Islet precursor cell (in vitro differentiated cells): Measurements from ENCODE around the gene SYNGAP1.
"Not testable (repeated sequence)": the region's sequence is repeated elsewhere in the genome, so short reads cannot be mapped to it uniquely, and the experiment has no call there.

ENCODE experiments used
- DNase-seq: peaks from one replicate; pipeline ENCODE4 v3.0.0-alpha.2; 2018

The SYNGAP1 gene

GRCh38 chr6:33419580-33420490 is at the start of gene SYNGAP1:
Gene SYNGAP1 (plus strand): TSS chr6:33420065. CDS start chr6:33420265, 200 bp downstream.
- peak; percentile 72 for DNase-seq

- DNase-seq = not testable (repeated sequence)
Observed at GRCh38 chr6:33371901-33372300, 48.0 kb upstream of the SYNGAP1 start.

GRCh38 chr6:33372526-33373123 is 47.2 kb upstream of the SYNGAP1 start:
- no peak for DNase-seq

GRCh38 chr6:33373960-33374910 is 45.6 kb upstream of the SYNGAP1 start:
- DNase-seq = no peak

- DNase-seq = no peak
Observed at GRCh38 chr6:33375143-33375671, 44.7 kb upstream of the SYNGAP1 start.

- DNase-seq = no peak
Observed at GRCh38 chr6:33377171-33377570, 42.7 kb upstream of the SYNGAP1 start.

GRCh38 chr6:33379184-33379583 is 40.7 kb upstream of the SYNGAP1 start:
- DNase-seq = not testable (repeated sequence)

GRCh38 chr6:33380272-33380981 is 39.4 kb upstream of the SYNGAP1 start:
- no peak for DNase-seq

GRCh38 chr6:33383427-33384185 is 36.3 kb upstream of the SYNGAP1 start:
- no peak for DNase-seq

GRCh38 chr6:33384581-33385020 is 35.3 kb upstream of the SYNGAP1 start:
- peak; percentile 66 for DNase-seq

GRCh38 chr6:33390173-33390572 is 29.7 kb upstream of the SYNGAP1 start:
- no peak for DNase-seq

GRCh38 chr6:33390767-33391277 is 29.0 kb upstream of the SYNGAP1 start:
- no peak for DNase-seq

- DNase-seq = peak; percentile 100
Observed at GRCh38 chr6:33391278-33391921, 28.5 kb upstream of the SYNGAP1 start, which contains the start of gene KIFC1. Gene KIFC1 (plus strand): TSS chr6:33391823. CDS start chr6:33391986, 163 bp downstream.

GRCh38 chr6:33391922-33392594 is 27.8 kb upstream of the SYNGAP1 start:
- DNase-seq = no peak

GRCh38 chr6:33392595-33392948 is 27.3 kb upstream of the SYNGAP1 start:
- DNase-seq = no peak

GRCh38 chr6:33392979-33393378 is 26.9 kb upstream of the SYNGAP1 start:
- no peak for DNase-seq

GRCh38 chr6:33397541-33397940 is 22.3 kb upstream of the SYNGAP1 start:
- no peak for DNase-seq

- not testable (repeated sequence) for DNase-seq
Observed at GRCh38 chr6:33398601-33399000, 21.3 kb upstream of the SYNGAP1 start.

- not testable (repeated sequence) for DNase-seq
Observed at GRCh38 chr6:33399881-33400280, 20.0 kb upstream of the SYNGAP1 start.

GRCh38 chr6:33404884-33405283 is 15.0 kb upstream of the SYNGAP1 start:
- DNase-seq = no peak
